ENCODE measurements around the gene PDE4B.

Gene PDE4B

DNA sequence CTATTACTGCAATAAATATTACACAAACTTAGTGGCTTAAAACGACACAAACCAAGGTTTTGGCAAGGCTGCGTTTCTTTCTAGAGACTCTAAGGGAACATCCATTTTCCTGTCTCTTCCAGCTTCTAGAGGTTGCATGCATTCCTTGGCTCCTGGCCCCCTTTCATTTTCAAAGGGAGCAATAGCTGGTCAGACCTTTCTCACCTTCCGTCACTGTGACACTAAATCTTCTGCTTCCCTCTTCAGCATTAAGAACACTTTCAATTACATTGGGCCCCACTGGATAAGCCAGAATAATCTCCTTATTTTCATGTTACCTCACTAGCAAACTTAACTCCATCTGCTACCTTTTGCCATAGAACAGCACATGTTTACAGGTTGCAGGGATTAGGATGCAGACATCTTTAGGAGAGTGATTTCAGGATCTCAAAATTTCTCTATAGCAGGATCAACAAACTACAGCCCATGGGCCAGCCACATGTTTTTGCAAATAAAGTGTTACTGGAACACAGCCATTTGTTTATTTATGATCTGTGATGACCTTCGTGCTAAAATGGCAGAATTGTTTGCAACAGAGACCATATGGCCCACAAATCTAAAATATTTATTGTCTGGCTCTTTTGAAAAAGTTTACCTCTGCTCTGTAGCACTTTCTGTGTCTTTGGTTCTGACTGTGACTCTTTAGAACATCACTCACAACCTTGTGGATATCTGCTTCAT, 519.7 kb downstream of the PDE4B start:
- H3K36me3 ChIP-seq (ENCODE audit: insufficient read depth) = no peaks in the 10 kb centered on the region
- H3K4me2 ChIP-seq = no peak overlapping the region
- H3K9ac ChIP-seq = no peak overlapping the region
- H3K79me2 ChIP-seq (ENCODE audit: insufficient read depth, low read depth) = no peaks in the 10 kb centered on the region
- peaks cover 5% of the 10 kb centered on the region for H3K4me1 ChIP-seq (ENCODE audit: low read depth, poor library complexity, severe bottlenecking)
- H2AFZ ChIP-seq (ENCODE audit: low read depth) = no peak overlapping the region
- no peak overlapping the region for H3K27ac ChIP-seq
- no peaks in the 10 kb centered on the region for H3K27me3 ChIP-seq (ENCODE audit: insufficient read depth, low read depth)
- H3K4me3 ChIP-seq (IDR thresholded peaks at IDR 0.05; ENCODE audit: insufficient read depth, low read depth, low read length) = no peak overlapping the region
- no peaks in the 10 kb centered on the region for H4K20me1 ChIP-seq (ENCODE audit: insufficient read depth)
- TF ChIP-seq, protein P1, sequence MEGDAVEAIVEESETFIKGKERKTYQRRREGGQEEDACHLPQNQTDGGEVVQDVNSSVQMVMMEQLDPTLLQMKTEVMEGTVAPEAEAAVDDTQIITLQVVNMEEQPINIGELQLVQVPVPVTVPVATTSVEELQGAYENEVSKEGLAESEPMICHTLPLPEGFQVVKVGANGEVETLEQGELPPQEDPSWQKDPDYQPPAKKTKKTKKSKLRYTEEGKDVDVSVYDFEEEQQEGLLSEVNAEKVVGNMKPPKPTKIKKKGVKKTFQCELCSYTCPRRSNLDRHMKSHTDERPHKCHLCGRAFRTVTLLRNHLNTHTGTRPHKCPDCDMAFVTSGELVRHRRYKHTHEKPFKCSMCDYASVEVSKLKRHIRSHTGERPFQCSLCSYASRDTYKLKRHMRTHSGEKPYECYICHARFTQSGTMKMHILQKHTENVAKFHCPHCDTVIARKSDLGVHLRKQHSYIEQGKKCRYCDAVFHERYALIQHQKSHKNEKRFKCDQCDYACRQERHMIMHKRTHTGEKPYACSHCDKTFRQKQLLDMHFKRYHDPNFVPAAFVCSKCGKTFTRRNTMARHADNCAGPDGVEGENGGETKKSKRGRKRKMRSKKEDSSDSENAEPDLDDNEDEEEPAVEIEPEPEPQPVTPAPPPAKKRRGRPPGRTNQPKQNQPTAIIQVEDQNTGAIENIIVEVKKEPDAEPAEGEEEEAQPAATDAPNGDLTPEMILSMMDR (conservative IDR thresholded peaks at IDR 0.05; ENCODE audit: low read depth, low read length) = no peak

GRCh38 chr1:66313429-66313828, 520.7 kb downstream of the PDE4B start:
- no peak overlapping the region for H3K9ac ChIP-seq
- no peaks in the 10 kb centered on the region for H3K4me1 ChIP-seq (ENCODE audit: low read depth, poor library complexity, severe bottlenecking)
- no peaks in the 10 kb centered on the region for H3K79me2 ChIP-seq (ENCODE audit: insufficient read depth, low read depth)
- H4K20me1 ChIP-seq (ENCODE audit: insufficient read depth) = no peaks in the 10 kb centered on the region
- no peak overlapping the region for H3K27ac ChIP-seq
- no peak overlapping the region for H3K4me3 ChIP-seq (IDR thresholded peaks at IDR 0.05; ENCODE audit: insufficient read depth, low read depth, low read length)
- H3K36me3 ChIP-seq (ENCODE audit: insufficient read depth) = no peaks in the 10 kb centered on the region
- no peak overlapping the region for H2AFZ ChIP-seq (ENCODE audit: low read depth)
- no peak overlapping the region for H3K4me2 ChIP-seq
- TF ChIP-seq, protein P1 (conservative IDR thresholded peaks at IDR 0.05; ENCODE audit: low read depth, low read length) = no peak
- H3K27me3 ChIP-seq (ENCODE audit: insufficient read depth, low read depth) = no peaks in the 10 kb centered on the region

DNA sequence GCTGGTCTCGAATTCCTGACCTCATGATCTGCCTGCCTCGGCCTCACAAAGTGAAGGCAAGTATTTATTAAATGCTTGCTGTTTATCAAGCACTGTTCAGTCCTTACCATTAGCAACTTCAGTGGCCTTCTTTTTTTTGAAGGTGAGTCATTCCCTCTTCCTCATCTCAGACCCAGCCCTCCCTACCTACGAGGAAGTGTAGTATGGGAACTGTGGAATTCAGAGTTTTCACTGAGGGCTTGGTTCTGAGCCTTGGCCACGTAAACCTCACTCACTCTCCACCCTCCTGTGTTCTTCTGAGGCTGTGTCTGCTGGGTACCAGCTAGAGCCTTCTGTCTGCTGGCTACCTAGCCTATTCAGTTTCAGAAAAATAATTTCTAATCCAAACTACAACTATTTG, 523.0 kb downstream of the PDE4B start:
- Histone ChIP-seq H3K27ac (no peak overlapping the region), H3K9ac (no peak overlapping the region), H2AFZ (ENCODE audit: low read depth) (no peak overlapping the region), H3K4me2 (no peak overlapping the region), H3K4me3 (IDR thresholded peaks at IDR 0.05; ENCODE audit: insufficient read depth, low read depth, low read length) (no peak overlapping the region), H4K20me1 (ENCODE audit: insufficient read depth) (no peaks in the 10 kb centered on the region), H3K36me3 (ENCODE audit: insufficient read depth) (no peaks in the 10 kb centered on the region), H3K4me1 (ENCODE audit: low read depth, poor library complexity, severe bottlenecking) (no peaks in the 10 kb centered on the region), H3K79me2 (ENCODE audit: insufficient read depth, low read depth) (no peaks in the 10 kb centered on the region), H3K27me3 (ENCODE audit: insufficient read depth, low read depth) (no peaks in the 10 kb centered on the region)
- TF ChIP-seq, protein P1 (conservative IDR thresholded peaks at IDR 0.05; ENCODE audit: low read depth, low read length) = no peak

DNA sequence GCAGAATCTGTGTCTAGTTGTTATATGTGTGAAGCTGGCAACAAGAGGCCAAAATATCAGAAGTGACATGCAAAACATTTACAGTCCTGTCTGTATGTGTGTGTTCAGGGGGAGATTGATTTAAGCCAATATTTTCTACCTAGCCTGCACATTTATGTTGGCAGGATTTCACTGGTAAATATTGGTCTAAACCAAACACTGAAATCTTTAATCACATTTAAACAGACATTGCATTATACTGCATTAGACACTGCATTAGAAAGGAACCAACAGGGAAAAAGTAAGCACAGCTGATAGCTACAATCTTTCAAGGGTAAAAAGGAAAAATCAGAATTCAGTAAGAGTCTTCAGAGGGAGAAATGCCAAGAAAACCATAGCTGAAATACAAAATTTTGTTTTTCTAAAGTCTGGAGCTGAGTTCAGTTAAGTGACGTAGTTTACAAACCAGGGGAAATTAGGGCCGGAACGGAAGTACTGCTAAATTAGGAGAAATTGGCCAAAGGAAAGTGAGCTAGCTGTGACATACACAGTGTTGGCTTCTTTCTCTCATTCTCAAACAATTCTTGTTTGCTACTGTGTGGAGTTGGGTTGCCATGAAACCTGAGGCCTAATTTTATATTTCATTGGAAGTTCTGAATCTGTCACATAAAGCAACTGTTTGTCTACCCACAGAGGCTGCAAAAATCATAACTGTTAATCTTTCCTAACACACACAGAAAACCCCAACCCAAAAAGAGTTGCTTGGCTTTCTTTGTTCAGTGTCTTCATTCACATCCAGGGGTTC, 524.0 kb downstream of the PDE4B start:
- Histone ChIP-seq H3K4me3 (IDR thresholded peaks at IDR 0.05; ENCODE audit: insufficient read depth, low read depth, low read length) (no peak overlapping the region), H3K36me3 (ENCODE audit: insufficient read depth) (no peaks in the 10 kb centered on the region), H3K4me2 (no peak overlapping the region), H3K27ac (no peak overlapping the region), H4K20me1 (ENCODE audit: insufficient read depth) (no peaks in the 10 kb centered on the region), H3K9ac (no peak overlapping the region), H2AFZ (ENCODE audit: low read depth) (no peak overlapping the region), H3K4me1 (ENCODE audit: low read depth, poor library complexity, severe bottlenecking) (no peaks in the 10 kb centered on the region), H3K79me2 (ENCODE audit: insufficient read depth, low read depth) (no peaks in the 10 kb centered on the region), H3K27me3 (ENCODE audit: insufficient read depth, low read depth) (no peaks in the 10 kb centered on the region)
- TF ChIP-seq, protein P1 (conservative IDR thresholded peaks at IDR 0.05; ENCODE audit: low read depth, low read length) = no peak

Data from KMS-11 (cell line).